ENCODE data around the gene VIPR2.

VIPR2 gene

DNA sequence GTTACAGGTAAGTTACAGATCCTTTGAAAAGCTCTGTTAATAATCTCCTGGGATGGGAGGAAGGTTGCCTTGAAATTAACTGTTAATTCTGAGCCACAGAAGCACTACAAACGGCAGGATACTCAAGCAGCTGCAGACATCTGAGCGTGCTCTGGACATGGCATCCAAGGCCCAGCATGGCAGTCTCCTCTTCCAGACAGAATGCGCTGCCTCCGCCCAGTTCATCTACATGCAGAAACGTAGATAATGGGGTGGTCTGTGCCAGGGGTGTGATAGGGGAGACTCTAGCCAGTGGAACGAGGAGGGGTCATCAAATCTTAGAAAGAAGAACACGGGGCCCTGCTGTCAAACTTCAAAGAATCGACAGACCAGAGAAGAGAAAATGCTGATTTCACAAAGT, 13.8 kb downstream of the VIPR2 start:
- Histone ChIP-seq H3K27me3 (no peaks in the 10 kb centered on the region), H3K4me1 (ENCODE audit: control insufficient read depth in 1 of 2, insufficient read depth in 1 of 2, low read depth in 1 of 2, low read length in 1 of 2) (no peaks in the 10 kb centered on the region), H3K36me3 (no peaks in the 10 kb centered on the region), H3K4me3 (ENCODE audit: low read depth in 1 of 2, low read length in 1 of 2) (no peak overlapping the region), H3K9me3 (no peaks in the 10 kb centered on the region), H3K27ac (no peak overlapping the region)
- TF ChIP-seq, protein P1, sequence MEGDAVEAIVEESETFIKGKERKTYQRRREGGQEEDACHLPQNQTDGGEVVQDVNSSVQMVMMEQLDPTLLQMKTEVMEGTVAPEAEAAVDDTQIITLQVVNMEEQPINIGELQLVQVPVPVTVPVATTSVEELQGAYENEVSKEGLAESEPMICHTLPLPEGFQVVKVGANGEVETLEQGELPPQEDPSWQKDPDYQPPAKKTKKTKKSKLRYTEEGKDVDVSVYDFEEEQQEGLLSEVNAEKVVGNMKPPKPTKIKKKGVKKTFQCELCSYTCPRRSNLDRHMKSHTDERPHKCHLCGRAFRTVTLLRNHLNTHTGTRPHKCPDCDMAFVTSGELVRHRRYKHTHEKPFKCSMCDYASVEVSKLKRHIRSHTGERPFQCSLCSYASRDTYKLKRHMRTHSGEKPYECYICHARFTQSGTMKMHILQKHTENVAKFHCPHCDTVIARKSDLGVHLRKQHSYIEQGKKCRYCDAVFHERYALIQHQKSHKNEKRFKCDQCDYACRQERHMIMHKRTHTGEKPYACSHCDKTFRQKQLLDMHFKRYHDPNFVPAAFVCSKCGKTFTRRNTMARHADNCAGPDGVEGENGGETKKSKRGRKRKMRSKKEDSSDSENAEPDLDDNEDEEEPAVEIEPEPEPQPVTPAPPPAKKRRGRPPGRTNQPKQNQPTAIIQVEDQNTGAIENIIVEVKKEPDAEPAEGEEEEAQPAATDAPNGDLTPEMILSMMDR (IDR thresholded peaks at IDR 0.05) = no peak

DNA sequence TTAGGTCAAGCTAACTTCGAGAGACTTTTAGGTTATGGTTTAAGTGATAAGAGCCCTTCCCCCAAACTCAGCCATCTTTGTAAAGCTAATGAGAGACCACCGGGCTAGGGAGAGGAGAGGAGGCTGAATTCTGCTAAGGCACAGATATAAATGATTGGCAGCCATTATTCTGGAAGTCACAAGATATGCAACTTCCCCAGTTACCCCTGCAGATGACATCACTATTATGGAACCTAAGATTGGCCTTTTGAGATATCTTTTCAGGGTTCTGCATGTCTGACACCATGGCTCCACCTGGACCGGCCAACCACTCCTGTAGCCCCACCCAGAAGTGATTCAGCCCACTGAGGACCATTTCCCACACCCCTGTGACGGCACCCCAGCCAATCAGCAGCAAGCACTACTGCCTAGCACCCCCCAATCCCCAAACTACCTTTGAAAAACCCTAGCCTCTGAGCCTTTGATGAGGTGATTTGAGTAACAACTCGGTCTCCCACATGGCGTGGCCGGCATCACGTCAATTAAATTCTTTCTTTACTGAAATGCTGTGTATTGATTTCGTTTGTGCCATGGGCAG, 14.4 kb downstream of the VIPR2 start:
- Histone ChIP-seq H3K9me3 (no peaks in the 10 kb centered on the region), H3K4me1 (ENCODE audit: control insufficient read depth in 1 of 2, insufficient read depth in 1 of 2, low read depth in 1 of 2, low read length in 1 of 2) (no peaks in the 10 kb centered on the region), H3K36me3 (no peaks in the 10 kb centered on the region), H3K27me3 (no peaks in the 10 kb centered on the region), H3K4me3 (ENCODE audit: low read depth in 1 of 2, low read length in 1 of 2) (no peak overlapping the region), H3K27ac (no peak overlapping the region)
- TF ChIP-seq, protein P1 (IDR thresholded peaks at IDR 0.05) = no peak

DNA sequence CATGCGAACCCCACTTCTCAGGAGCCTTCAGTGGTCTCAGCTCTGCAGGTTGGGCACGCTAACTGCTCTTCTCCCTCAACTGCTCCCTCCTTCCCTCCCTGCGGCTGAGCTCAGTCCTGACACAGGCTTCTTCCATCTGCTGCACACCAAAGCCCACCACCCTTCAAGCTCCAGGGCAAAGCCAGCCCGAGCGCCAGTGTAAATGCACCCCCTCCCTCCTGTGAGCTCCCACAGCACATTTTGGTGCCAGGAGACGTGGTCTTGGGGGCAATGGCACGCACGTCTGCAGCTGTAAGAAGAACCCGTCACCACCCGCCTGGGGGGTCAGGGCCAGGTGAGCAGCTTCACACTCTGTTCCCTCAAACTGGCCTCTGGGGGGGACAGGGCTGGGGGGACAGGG, 15.9 kb downstream of the VIPR2 start:
- TF ChIP-seq, protein P1 (IDR thresholded peaks at IDR 0.05) = no peak
- H3K9me3 ChIP-seq = no peaks in the 10 kb centered on the region
- no peak overlapping the region for H3K27ac ChIP-seq
- H3K27me3 ChIP-seq = no peaks in the 10 kb centered on the region
- no peaks in the 10 kb centered on the region for H3K4me1 ChIP-seq (ENCODE audit: control insufficient read depth in 1 of 2, insufficient read depth in 1 of 2, low read depth in 1 of 2, low read length in 1 of 2)
- no peak overlapping the region for H3K4me3 ChIP-seq (ENCODE audit: low read depth in 1 of 2, low read length in 1 of 2)
- H3K36me3 ChIP-seq = no peaks in the 10 kb centered on the region

DNA sequence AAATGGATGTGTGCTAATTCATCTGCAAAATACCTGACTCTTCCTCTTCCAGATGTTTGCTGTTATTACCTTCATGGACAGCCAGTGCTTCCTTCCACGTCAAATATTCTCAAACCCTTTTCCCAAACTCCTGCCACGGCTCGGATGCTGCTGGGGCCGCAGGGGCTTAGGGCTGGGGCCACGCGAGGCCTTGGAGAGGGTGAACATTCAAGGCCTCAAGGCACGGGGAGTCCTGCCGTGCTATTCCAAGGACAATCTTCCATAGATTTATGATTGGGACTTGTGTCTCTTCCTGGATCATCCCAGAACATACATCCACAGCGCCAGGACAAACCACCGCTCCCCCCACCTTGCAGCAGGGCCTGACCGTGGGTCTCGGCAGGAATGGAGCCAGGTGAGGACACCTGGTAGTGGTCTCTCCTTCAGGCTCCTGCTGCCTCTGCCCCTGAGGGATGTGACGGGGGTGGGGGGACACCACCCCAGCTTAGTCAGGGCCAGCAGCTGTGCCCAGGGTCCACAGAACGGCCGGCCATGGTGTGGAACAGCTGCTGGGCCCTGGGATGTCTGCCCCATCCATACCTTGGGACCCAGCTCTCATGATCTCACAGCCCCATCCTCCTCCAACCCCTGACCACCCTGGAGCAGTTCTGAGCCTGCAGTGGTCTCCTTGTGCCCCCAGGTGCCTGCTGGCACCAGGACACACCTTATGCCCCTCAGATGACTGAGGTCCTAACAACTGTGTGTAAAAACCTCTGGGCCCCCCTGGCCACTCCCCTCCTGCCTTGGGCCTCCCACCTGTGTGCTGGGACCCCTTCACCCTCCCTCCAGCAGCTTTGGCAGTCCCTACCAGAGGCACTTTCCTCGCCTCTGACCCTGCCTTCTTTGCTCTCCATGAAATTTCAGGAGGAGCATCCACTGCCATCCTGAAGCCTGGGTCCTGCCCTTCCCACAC, 16.7 kb downstream of the VIPR2 start:
- Histone ChIP-seq H3K36me3 (no peaks in the 10 kb centered on the region), H3K4me3 (ENCODE audit: low read depth in 1 of 2, low read length in 1 of 2) (no peak overlapping the region), H3K4me1 (ENCODE audit: control insufficient read depth in 1 of 2, insufficient read depth in 1 of 2, low read depth in 1 of 2, low read length in 1 of 2) (no peaks in the 10 kb centered on the region), H3K27me3 (no peaks in the 10 kb centered on the region), H3K9me3 (no peaks in the 10 kb centered on the region), H3K27ac (no peak overlapping the region)
- TF ChIP-seq, protein P1 (IDR thresholded peaks at IDR 0.05) = no peak

DNA sequence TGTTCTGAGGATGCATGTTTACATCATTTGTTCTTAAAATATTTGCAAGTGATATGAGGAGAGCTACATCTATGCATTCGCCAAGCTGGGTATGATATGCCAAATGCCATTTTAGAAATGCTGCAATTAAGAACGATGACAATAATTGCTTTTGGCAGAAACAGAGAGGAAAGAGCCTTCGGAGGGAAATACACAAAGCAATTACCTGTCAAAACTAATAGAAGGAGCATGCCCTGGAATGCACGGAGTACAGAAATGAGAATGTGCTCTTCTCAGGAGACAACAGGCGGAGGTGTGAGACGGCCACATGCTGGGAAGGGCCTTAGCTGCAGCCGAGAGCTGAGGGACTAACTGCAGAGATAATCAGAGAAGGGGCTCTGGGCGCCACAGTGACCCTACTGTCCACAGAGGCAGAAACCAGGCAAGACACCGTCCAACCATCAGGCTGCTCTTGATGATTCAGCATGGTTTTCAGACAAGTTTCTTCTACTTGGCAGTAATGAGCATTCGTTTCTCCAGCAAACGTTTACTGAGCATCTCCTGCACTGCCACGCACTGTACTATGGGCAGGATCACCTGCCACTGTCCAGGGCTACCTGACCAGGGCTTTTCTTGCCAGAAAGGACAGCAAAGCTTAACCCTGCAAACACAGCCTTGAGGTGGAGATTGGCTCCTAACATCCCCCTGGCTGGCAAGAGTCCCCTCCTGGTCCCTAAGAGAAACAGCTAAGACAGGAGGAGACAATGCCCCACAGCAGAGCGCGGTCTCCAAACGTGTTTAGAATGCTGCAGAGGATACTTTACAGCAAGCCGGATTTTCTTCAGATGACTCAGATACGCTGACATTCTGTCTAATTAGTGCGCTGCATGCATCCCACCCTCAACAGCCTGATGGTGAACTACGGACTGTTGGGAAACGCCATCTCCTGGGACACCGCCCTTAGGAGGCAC, 18.1 kb downstream of the VIPR2 start:
- Histone ChIP-seq H3K27me3 (no peaks in the 10 kb centered on the region), H3K4me3 (ENCODE audit: low read depth in 1 of 2, low read length in 1 of 2) (no peak overlapping the region), H3K36me3 (no peaks in the 10 kb centered on the region), H3K27ac (no peak overlapping the region), H3K9me3 (no peaks in the 10 kb centered on the region), H3K4me1 (ENCODE audit: control insufficient read depth in 1 of 2, insufficient read depth in 1 of 2, low read depth in 1 of 2, low read length in 1 of 2) (no peaks in the 10 kb centered on the region)
- TF ChIP-seq, protein P1 (IDR thresholded peaks at IDR 0.05) = no peak

Data from neutrophil (primary cell).